NCI-H2227 (cell line): ENCODE results near the gene PCGF6.
"Not testable (repeated sequence)": the region's sequence is repeated elsewhere in the genome, so short reads cannot be mapped to it uniquely, and the experiment has no call there.

ENCODE experiments used
- DNase-seq: peaks from one replicate; lab custom pipeline; 2025; ENCODE audit not compliant: unreplicated experiment; lab: John Stamatoyannopoulos, UW

Gene PCGF6

GRCh38 chr10:103350517-103351260, at the start of gene PCGF6:
Gene PCGF6, minus strand, starts transcription at chr10:103351140. Its CDS starts 74 bp downstream, at chr10:103351066.
- peak; percentile 90 for DNase-seq

- DNase-seq = peak; percentile 5
These were observed 46.4 kb upstream of the PCGF6 start for GRCh38 chr10:103397191-103397825.

- no peak for DNase-seq
These were observed 45.8 kb upstream of the PCGF6 start for GRCh38 chr10:103396789-103397087.

- peak; percentile 96 for DNase-seq
These were observed 45.3 kb upstream of the PCGF6 start, which contains the start of the genes ATP5MK and PDCD11 for GRCh38 chr10:103396067-103396788. Gene ATP5MK, minus strand, starts transcription at chr10:103396475. Its CDS starts 4,018 bp downstream, at chr10:103392457. Gene PDCD11, plus strand, starts transcription at chr10:103396626. Its CDS starts 1,801 bp downstream, at chr10:103398427.

- peak; percentile 6 for DNase-seq
These were observed 44.8 kb upstream of the PCGF6 start for GRCh38 chr10:103395754-103396066.

GRCh38 chr10:103394180-103394579, 43.2 kb upstream of the PCGF6 start:
- DNase-seq = no peak

GRCh38 chr10:103382769-103383168, 31.8 kb upstream of the PCGF6 start:
- no peak for DNase-seq

GRCh38 chr10:103374263-103374662, 23.3 kb upstream of the PCGF6 start:
- no peak for DNase-seq

GRCh38 chr10:103373544-103373943, 22.6 kb upstream of the PCGF6 start:
- no peak for DNase-seq

GRCh38 chr10:103367782-103368518, 17.0 kb upstream of the PCGF6 start, which contains the start of gene TAF5:
Gene TAF5, plus strand, starts transcription at chr10:103367976. Its CDS starts 14 bp downstream, at chr10:103367990.
- DNase-seq = peak; percentile 93

- no peak for DNase-seq
These were observed 16.4 kb upstream of the PCGF6 start for GRCh38 chr10:103367379-103367781.

GRCh38 chr10:103360791-103361190, 9.9 kb upstream of the PCGF6 start:
- not testable (repeated sequence) for DNase-seq

GRCh38 chr10:103359493-103359892, 8.6 kb upstream of the PCGF6 start:
- not testable (repeated sequence) for DNase-seq

GRCh38 chr10:103355906-103356599, 5.1 kb upstream of the PCGF6 start:
- no peak for DNase-seq

GRCh38 chr10:103354567-103354966, 3.6 kb upstream of the PCGF6 start:
- DNase-seq = not testable (repeated sequence)

GRCh38 chr10:103353281-103353680, 2.3 kb upstream of the PCGF6 start:
- DNase-seq = no peak

- DNase-seq = no peak
These were observed 794 bp downstream of the PCGF6 start for GRCh38 chr10:103350175-103350516.

GRCh38 chr10:103336370-103336769, 14.6 kb downstream of the PCGF6 start:
- DNase-seq = no peak

GRCh38 chr10:103334567-103334966, 16.4 kb downstream of the PCGF6 start:
- DNase-seq = no peak

- DNase-seq = no peak
These were observed 16.9 kb downstream of the PCGF6 start for GRCh38 chr10:103333934-103334520.
